PC-9 (cell line): ENCODE data around the gene SH2D1B. TPM values are rescaled to one million over a fixed set of nuclear protein-coding genes. Genes with fewer than 3 reads are reported as not detected.

ENCODE experiments used
- BruUV-seq: library from RNA; stranded (reverse); fragments of 400-500 nt; replicated peaks from 2 replicates; lab custom pipeline; 2021; lab: Mats Ljungman, UMichigan
- CTCF ChIA-PET: fragments of 300-600 bp; sonication (Branson Sonifier 250); formaldehyde crosslinking; loops from one replicate; lab custom pipeline; 2022; ENCODE audit warnings: antibody characterized with exemption; lab: Charles Lee
- POLR2A ChIA-PET: fragments of 300-600 bp; sonication (Branson Sonifier 250); formaldehyde crosslinking; loops from one replicate; lab custom pipeline; 2022; ENCODE audit warnings: antibody characterized with exemption; ENCODE audit not compliant: unreplicated experiment; lab: Charles Lee
- DNase-seq, 2 experiments: peaks; one replicate each; pipeline versions ENCODE4 v3.0.0 to v3.0.0-alpha.2; 2015 to 2022; ENCODE audit warnings: mixed read lengths in 1 of 2
- H2AFZ ChIP-seq: fragments of 200-600 bp; sonication (generic); 2 replicates; pipeline ENCODE4 v1.8.1; 2017; ENCODE audit warnings: antibody characterized with exemption
- H3F3A ChIP-seq: fragments of 200-600 bp; sonication (generic); 2 replicates; pipeline ENCODE4 v1.8.1; 2017; ENCODE audit warnings: antibody characterized with exemption, mild to moderate bottlenecking, low read depth; ENCODE audit not compliant: insufficient read depth
- H3K27ac ChIP-seq: fragments of 200-600 bp; sonication (generic); 2 replicates; pipeline ENCODE4 v1.6.1; 2016; ENCODE audit warnings: mixed run types
- H3K27me3 ChIP-seq: fragments of 200-600 bp; sonication (generic); 2 replicates; pipeline ENCODE4 v1.6.1; 2016; ENCODE audit warnings: low read depth, mixed run types; ENCODE audit not compliant: insufficient read depth
- H3K36me3 ChIP-seq: fragments of 200-600 bp; sonication (generic); 2 replicates; pipeline ENCODE4 v1.6.1; 2016; ENCODE audit warnings: low read depth, mixed run types
- H3K4me1 ChIP-seq: fragments of 200-600 bp; sonication (generic); replicated peaks from 2 replicates; pipeline ENCODE4 v1.6.1; 2016; ENCODE audit warnings: mixed run types; ENCODE audit not compliant: insufficient read depth
- H3K4me2 ChIP-seq: fragments of 200-600 bp; sonication (generic); 2 replicates; pipeline ENCODE4 v1.6.1; 2017; ENCODE audit warnings: mixed run types
- H3K4me3 ChIP-seq: fragments of 200-600 bp; sonication (generic); 2 replicates; pipeline ENCODE4 v1.6.1; 2016; ENCODE audit warnings: mixed run types
- H3K79me2 ChIP-seq: fragments of 200-600 bp; sonication (generic); 2 replicates; pipeline ENCODE4 v1.6.1; 2017; ENCODE audit warnings: low read depth, mixed run types
- H3K9me2 ChIP-seq: fragments of 200-600 bp; sonication (generic); 2 replicates; pipeline ENCODE4 v1.8.1; 2017; ENCODE audit warnings: mild to moderate bottlenecking; ENCODE audit not compliant: insufficient read depth
- H3K9me3 ChIP-seq: fragments of 200-600 bp; sonication (generic); 2 replicates; pipeline ENCODE4 v1.8.1; 2016; ENCODE audit warnings: low read depth; ENCODE audit not compliant: insufficient read depth
- H4K20me1 ChIP-seq: fragments of 200-600 bp; sonication (generic); 2 replicates; pipeline ENCODE4 v1.8.1; 2017; ENCODE audit not compliant: insufficient read depth
- EZH2 ChIP-seq: fragments of 200-600 bp; sonication (generic); IDR thresholded peaks from 2 replicates; pipeline ENCODE4 v1.8.0; 2017; ENCODE audit warnings: antibody characterized with exemption, low read depth
- intact Hi-C: fragments of 100-400 bp; cut with micrococcal nuclease; formaldehyde crosslinking; loops from one replicate; pipeline ENCODE4 v1.10.0; 2022; ENCODE audit not compliant: unreplicated experiment
- total RNA-seq: library from RNA; stranded (reverse); gene quantifications from 2 replicates; pipeline ENCODE4 v1.2.3, GENCODE V29; 2021
- TF ChIP-seq, protein P1 (sequence below): fragments of 200-600 bp; sonication (generic); conservative IDR thresholded peaks from 2 replicates; pipeline ENCODE4 v1.6.1; 2017; ENCODE audit warnings: mixed run types, antibody characterized with exemption, mild to moderate bottlenecking, moderate library complexity

The SH2D1B gene
- total RNA-seq, 1 experiment from 2014 or later, result not detected

DNA sequence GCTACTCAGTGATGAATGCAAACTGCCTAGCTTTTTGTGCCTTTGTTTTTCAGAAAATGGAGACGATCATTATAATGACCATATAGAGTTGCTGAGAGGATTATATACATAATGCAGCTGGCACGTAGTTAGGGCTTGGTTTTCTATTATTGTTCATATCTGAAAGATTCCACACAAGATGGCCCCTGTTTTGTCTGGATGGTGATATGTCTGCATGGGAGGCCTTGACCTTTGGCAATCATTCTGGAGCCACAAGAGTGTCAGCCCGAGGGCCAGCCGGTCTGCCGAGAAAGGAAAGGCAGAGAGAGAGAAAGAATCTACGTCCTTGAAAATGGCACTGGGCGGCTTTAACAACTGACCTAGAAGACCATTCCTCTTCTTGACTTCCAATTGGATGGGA is 5.7 kb upstream of the SH2D1B start:
- H3K27me3 ChIP-seq, result no peaks in the 10 kb centered on the region
- H3K79me2 ChIP-seq, result no peaks in the 10 kb centered on the region
- TF ChIP-seq, protein P1, sequence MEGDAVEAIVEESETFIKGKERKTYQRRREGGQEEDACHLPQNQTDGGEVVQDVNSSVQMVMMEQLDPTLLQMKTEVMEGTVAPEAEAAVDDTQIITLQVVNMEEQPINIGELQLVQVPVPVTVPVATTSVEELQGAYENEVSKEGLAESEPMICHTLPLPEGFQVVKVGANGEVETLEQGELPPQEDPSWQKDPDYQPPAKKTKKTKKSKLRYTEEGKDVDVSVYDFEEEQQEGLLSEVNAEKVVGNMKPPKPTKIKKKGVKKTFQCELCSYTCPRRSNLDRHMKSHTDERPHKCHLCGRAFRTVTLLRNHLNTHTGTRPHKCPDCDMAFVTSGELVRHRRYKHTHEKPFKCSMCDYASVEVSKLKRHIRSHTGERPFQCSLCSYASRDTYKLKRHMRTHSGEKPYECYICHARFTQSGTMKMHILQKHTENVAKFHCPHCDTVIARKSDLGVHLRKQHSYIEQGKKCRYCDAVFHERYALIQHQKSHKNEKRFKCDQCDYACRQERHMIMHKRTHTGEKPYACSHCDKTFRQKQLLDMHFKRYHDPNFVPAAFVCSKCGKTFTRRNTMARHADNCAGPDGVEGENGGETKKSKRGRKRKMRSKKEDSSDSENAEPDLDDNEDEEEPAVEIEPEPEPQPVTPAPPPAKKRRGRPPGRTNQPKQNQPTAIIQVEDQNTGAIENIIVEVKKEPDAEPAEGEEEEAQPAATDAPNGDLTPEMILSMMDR, result no peak
- TF ChIP-seq EZH2, result no peak
- H4K20me1 ChIP-seq, result no peaks in the 10 kb centered on the region
- no peak overlapping the region for H3K4me3 ChIP-seq
- H3F3A ChIP-seq, result no peaks in the 10 kb centered on the region
- H2AFZ ChIP-seq, result no peak overlapping the region
- CTCF ChIA-PET, result no interaction called here
- no peaks in the 10 kb centered on the region for H3K36me3 ChIP-seq
- POLR2A ChIA-PET, result no interaction called here
- no peak overlapping the region for H3K27ac ChIP-seq
- H3K4me2 ChIP-seq, result no peak overlapping the region
- BruUV-seq, result no TSS peak
- intact Hi-C loops, result no loop called here
- no peaks in the 10 kb centered on the region for H3K9me3 ChIP-seq
- peaks cover 17% of the 10 kb centered on the region for H3K4me1 ChIP-seq
- H3K9me2 ChIP-seq, result no peaks in the 10 kb centered on the region
- no peak for DNase-seq

DNA sequence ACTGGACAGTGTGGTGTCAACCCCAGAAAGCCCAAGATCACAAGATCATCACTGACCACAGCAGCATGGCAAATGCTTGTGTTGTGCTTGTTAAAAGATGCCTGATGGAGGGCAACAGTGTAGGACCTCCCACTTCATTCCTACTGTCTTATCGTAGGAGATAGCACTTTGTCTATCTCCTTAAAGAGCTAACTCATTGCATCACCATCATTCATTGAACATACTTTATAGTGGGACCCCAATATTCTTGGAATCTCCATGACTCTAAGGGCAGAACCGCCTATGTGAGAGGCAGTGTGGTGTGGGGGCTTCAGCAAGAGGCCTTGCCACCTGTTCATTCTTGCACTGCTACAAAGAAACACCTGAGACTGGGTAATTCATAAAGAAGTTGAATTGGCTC is 5.0 kb upstream of the SH2D1B start:
- no peaks in the 10 kb centered on the region for H3K9me2 ChIP-seq
- no peak overlapping the region for H3K4me3 ChIP-seq
- H4K20me1 ChIP-seq, result no peaks in the 10 kb centered on the region
- DNase-seq, result no peak
- intact Hi-C loops, result no loop called here
- H3K79me2 ChIP-seq, result no peaks in the 10 kb centered on the region
- H3F3A ChIP-seq, result no peaks in the 10 kb centered on the region
- no peaks in the 10 kb centered on the region for H3K27me3 ChIP-seq
- H2AFZ ChIP-seq, result no peak overlapping the region
- no peak for TF ChIP-seq EZH2
- TF ChIP-seq, protein P1, result no peak
- H3K4me1 ChIP-seq, result peaks cover 17% of the 10 kb centered on the region
- H3K36me3 ChIP-seq, result no peaks in the 10 kb centered on the region
- BruUV-seq, result no TSS peak
- H3K27ac ChIP-seq, result no peak overlapping the region
- CTCF ChIA-PET, result no interaction called here
- H3K9me3 ChIP-seq, result no peaks in the 10 kb centered on the region
- POLR2A ChIA-PET, result no interaction called here
- no peak overlapping the region for H3K4me2 ChIP-seq

DNA sequence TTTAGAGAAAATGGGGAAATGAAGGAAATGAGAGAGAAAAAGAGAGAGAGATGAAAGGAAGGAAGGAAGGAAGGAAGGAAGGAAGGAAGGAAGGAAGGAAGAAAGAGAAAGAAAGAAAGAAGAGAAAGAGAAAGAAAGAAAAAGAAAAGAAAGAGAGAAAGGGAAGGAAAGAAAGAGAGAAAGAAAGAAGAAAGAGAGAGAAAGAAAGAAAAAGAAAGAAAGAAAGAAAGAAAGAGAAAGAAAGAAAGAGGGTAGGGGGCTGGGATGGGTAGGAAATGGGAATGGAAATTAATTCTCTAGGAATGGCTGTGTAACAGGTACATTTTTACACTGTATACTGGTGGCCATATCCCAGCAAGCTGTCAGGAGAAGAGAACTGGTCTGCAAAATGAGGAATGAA is 4.3 kb upstream of the SH2D1B start:
- TF ChIP-seq EZH2, result no peak
- TF ChIP-seq, protein P1, result no peak
- no peaks in the 10 kb centered on the region for H3K27me3 ChIP-seq
- H3K4me3 ChIP-seq, result no peak overlapping the region
- CTCF ChIA-PET, result no interaction called here
- H4K20me1 ChIP-seq, result no peaks in the 10 kb centered on the region
- H3K79me2 ChIP-seq, result no peaks in the 10 kb centered on the region
- no peaks in the 10 kb centered on the region for H3K9me3 ChIP-seq
- H3K4me2 ChIP-seq, result no peak overlapping the region
- no peak for DNase-seq
- no peak overlapping the region for H3K27ac ChIP-seq
- H3K4me1 ChIP-seq, result peaks cover 17% of the 10 kb centered on the region
- H3F3A ChIP-seq, result no peaks in the 10 kb centered on the region
- H2AFZ ChIP-seq, result no peak overlapping the region
- POLR2A ChIA-PET, result no interaction called here
- intact Hi-C loops, result no loop called here
- no peaks in the 10 kb centered on the region for H3K36me3 ChIP-seq
- BruUV-seq, result no TSS peak
- H3K9me2 ChIP-seq, result no peaks in the 10 kb centered on the region
